ENCODE results near the gene KAT8.
A peak's percentile ranks its signal among the peaks of the same experiment; 100 is the strongest.
"Not testable (repeated sequence)": the region's sequence is repeated elsewhere in the genome, so short reads cannot be mapped to it uniquely, and the experiment has no call there.

Gene KAT8

DNA sequence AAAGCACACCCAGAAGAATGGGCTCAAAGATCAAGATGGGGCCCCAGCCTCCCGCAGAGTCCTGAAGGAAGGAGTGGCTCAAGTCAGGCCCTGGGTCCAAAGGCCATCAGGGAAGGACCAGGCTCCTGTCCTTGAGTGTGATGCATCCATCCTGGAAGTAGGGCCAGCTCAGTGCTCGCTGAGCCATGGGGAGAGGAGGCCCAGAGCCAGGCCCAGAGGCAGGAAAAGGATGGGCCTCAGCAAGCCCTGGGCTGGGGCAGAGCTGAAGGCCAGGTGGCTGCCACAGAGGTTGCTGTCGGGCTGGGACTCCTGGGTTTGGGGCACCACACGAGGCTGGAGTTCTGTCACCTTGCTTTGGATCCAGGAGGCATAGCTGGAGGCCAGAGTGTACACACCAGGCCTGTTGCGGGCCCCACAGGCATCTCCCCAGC is 14.4 kb downstream of the KAT8 start:
- no peak for DNase-seq (ENCODE audit: low read depth)

- no peak for DNase-seq (ENCODE audit: low read depth)
Observed at GRCh38 chr16:31132303-31132979, 15.0 kb downstream of the KAT8 start.

GRCh38 chr16:31133046-31133501 is 15.6 kb downstream of the KAT8 start:
- no peak for DNase-seq (ENCODE audit: low read depth)

- DNase-seq (ENCODE audit: low read depth): no peak
Observed at GRCh38 chr16:31134091-31134571, 16.7 kb downstream of the KAT8 start.

DNA sequence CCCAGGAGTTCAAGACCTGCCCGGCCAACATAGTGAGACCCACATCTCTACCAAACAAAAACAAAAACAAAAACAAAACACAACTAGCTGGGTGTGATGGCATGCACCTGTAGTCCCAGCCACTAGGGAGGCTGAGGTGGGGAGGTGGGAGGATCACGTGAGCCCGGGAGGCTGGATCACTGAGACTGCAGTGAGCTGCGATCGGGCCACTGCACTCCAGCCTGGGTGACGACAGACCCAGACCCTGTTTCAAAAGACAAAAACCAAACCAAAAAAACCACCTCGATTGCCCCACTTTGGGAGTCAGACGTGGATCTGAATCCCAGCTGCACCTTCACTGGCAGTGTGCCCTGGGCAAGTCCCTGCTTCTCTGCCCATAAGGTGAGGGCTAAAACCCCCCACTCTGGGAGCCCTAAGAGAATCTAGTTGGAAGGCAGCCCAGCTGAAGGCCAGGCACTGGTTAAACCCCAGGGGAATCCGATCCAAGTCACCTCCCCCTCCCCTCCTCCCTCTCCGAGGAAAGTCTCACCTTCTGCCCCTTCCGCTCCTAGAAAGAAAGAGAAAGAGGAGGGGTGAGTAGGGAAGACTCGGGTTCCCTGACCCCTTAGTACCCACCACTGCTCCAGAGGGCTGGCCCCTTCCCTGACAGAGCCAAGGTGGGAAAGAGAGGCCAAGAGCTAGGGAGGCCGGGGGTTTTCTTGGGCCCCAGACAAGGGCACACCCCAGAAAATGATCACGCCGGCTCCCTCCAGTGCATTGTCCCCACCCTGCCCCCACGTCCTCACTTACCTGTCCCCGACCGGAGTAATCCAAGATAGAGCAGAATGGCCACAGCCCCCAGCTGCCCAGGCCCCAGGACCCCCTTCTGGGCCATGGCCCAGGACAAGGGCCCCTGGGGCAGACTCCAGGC is 17.4 kb downstream of the KAT8 start:
- no peak for DNase-seq (ENCODE audit: low read depth)

GRCh38 chr16:31135535-31136286 is 18.2 kb downstream of the KAT8 start, which contains the start of gene PRSS8:
TSS of gene PRSS8 (minus strand) at chr16:31135727. CDS start at chr16:31135498, 229 bp downstream.
- DNase-seq (ENCODE audit: low read depth): no peak

DNA sequence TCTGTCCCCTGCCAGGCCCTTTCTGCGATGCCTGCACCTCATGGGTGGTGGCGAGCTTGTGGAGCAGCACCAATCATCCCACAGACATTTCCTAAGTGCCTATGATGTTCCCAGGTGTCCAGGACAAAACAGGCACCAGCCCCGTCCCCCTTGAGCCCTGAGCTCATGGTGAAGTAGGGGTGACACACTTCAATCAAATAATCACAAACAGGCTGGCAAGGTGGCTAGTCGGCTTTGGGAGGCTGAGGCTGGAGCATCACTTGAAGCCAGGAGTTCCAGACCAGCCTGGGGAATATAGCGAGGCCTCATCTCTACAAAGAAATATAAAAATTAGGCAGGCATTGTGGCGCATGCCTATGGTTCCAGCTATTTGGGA is 18.8 kb downstream of the KAT8 start:
- no peak for DNase-seq (ENCODE audit: low read depth)

GRCh38 chr16:31136822-31137499 is 19.5 kb downstream of the KAT8 start:
- DNase-seq (ENCODE audit: low read depth): not testable (repeated sequence)

DNA sequence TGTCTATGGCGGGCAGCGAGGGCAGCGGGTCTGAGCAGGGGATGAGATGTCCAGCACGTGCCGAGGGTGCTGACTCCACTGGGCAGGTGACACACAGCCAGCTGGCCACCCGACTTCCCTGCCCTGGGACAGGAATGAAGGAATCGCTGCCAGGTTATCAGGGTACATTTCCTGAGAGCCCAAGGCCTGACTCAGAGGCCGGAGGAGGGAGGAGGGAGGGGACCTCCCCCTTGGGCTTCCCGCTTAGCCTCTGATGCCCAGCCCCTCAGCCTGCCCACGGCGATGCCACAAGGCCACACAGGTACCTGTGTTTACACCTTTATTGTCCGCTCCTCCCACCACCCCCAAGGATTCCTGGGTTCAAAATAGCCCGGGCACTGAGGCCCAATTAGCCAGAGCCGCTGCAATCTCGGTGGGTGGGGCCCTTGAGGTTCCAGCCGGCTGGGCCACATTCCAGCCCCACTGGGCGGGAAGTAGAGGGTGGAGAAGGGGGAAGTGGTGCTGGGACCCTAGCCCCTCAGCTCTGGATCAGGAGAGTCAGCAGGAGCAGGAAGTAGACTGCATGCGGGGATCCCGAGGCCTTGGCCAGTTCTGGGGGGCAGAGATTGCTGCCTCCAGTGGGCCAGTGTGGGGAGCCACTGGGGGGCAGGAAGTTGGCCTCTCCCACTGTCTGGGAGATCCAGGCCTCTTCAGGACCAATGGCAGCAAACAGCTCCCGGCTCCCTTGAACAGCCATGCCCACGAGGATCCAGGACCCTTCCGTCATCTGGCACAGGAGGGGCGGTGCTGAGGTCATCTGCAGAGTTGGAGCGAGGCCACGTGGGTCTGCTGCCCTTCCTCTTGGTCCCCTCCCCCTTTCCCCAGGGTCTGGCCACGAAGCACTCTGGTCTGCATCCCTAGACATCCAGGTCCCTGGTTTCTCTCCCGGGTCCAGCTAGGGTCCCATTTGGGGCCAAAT is 21.4 kb downstream of the KAT8 start:
- DNase-seq (ENCODE audit: low read depth): peak; percentile 78

DNA sequence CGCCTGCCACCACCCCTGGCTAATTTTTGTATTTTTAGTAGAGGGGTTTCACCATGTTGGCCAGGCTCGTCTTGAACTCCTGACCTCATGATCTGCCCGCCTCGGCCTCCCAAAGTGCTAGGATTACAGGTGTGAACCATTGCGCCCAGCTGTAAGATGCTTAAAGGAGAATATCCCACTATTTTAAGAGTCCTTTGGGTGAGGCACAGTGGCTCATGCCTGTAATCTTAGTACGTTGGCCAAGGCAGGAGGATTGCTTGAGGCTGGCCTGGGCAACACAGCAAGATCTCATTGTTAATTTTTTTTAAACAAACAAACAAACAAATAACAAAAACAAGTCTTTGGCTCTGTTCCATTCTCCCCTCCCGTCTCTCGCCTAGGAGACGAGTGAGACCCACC is 23.6 kb downstream of the KAT8 start:
- not testable (repeated sequence) for DNase-seq (ENCODE audit: low read depth)

GRCh38 chr16:31141489-31142108 is 24.1 kb downstream of the KAT8 start:
- DNase-seq (ENCODE audit: low read depth): peak; percentile 63

GRCh38 chr16:31142109-31143010 is 24.9 kb downstream of the KAT8 start:
- DNase-seq (ENCODE audit: low read depth): peak; percentile 96

- DNase-seq (ENCODE audit: low read depth): no peak
Observed at GRCh38 chr16:31143011-31143693, 25.7 kb downstream of the KAT8 start.

- DNase-seq (ENCODE audit: low read depth): no peak
Observed at GRCh38 chr16:31143694-31144148, 26.3 kb downstream of the KAT8 start.

- DNase-seq (ENCODE audit: low read depth): peak; percentile 43
Observed at GRCh38 chr16:31144418-31144817, 27.0 kb downstream of the KAT8 start.

- DNase-seq (ENCODE audit: low read depth): no peak
Observed at GRCh38 chr16:31145398-31145990, 28.0 kb downstream of the KAT8 start.

DNA sequence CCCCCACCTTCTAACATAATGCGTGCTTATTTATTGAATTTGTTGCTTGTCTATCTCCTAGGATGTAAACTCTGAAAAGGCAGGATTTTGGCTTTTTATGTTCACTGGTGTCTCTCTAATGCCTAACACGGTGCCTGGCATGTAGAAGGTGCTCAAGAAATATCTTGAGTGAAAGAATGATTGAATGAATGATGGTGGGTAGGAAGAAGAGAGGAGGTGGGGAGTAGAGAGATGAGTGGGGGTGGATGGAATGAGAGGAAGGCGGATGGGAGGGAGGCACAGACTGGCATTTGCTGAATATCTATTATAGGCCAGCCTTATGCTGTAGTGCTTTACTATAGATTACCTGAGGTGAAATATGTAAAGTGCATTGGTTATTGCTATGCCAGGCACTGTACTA is 30.1 kb downstream of the KAT8 start:
- DNase-seq (ENCODE audit: low read depth): no peak

- DNase-seq (ENCODE audit: low read depth): no peak
Observed at GRCh38 chr16:31148281-31148728, 30.8 kb downstream of the KAT8 start.
